Subcutaneous adipose tissue (tissue), 4 donors: Measurements from ENCODE around the gene CD200. TPM values are rescaled to one million over a fixed set of nuclear protein-coding genes. Genes with fewer than 3 reads are reported as not detected.

Experiments used
- total RNA-seq, 4 donors: library from RNA; depleted of rRNA; stranded (reverse); fragments of >200 nt; gene quantifications; one replicate each; pipeline ENCODE4 v1.1.0, GENCODE V29; 2016
- TF ChIP-seq, protein P1 (sequence below): fragments of 450-650 bp; IDR thresholded peaks from one replicate; pipeline ENCODE4 v1.5.1; 2016; ENCODE audit warnings: low read depth, mild to moderate bottlenecking, control low read depth, antibody characterized with exemption, moderate library complexity

CD200 gene
- total RNA-seq, 4 donors from 2014 or later = 2.6 to 10.2 (median 6.7) TPM

- TF ChIP-seq, protein P1, sequence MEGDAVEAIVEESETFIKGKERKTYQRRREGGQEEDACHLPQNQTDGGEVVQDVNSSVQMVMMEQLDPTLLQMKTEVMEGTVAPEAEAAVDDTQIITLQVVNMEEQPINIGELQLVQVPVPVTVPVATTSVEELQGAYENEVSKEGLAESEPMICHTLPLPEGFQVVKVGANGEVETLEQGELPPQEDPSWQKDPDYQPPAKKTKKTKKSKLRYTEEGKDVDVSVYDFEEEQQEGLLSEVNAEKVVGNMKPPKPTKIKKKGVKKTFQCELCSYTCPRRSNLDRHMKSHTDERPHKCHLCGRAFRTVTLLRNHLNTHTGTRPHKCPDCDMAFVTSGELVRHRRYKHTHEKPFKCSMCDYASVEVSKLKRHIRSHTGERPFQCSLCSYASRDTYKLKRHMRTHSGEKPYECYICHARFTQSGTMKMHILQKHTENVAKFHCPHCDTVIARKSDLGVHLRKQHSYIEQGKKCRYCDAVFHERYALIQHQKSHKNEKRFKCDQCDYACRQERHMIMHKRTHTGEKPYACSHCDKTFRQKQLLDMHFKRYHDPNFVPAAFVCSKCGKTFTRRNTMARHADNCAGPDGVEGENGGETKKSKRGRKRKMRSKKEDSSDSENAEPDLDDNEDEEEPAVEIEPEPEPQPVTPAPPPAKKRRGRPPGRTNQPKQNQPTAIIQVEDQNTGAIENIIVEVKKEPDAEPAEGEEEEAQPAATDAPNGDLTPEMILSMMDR = no peak
Measured at GRCh38 chr3:112401617-112402016, 68.7 kb downstream of the CD200 start.

- TF ChIP-seq, protein P1 = no peak
Measured at GRCh38 chr3:112403103-112403502, 70.1 kb downstream of the CD200 start.

DNA sequence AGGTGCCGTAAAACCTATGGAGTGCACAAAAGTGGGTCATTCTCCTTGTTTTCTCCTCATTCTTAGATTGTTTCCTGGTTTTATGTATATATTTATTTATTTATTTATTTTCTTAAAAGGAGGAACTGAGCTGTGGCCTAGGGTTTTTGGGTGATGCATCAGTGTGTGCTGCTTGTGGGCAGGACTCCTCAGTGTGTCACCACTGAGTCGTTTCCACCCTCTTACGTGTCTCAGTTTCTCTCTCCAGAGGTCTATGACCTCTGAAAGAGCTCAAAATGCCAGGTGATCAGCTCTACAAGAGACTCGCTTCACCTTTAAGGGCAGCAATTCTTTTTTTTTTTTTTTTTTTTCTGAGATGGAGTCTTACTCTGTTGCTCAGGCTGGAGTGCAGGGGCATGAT is 72.9 kb downstream of the CD200 start:
- TF ChIP-seq, protein P1 = no peak

- TF ChIP-seq, protein P1 = no peak
Measured at GRCh38 chr3:112407214-112407887, 74.4 kb downstream of the CD200 start.

- TF ChIP-seq, protein P1 = no peak
Measured at GRCh38 chr3:112407888-112408702, 75.1 kb downstream of the CD200 start.

DNA sequence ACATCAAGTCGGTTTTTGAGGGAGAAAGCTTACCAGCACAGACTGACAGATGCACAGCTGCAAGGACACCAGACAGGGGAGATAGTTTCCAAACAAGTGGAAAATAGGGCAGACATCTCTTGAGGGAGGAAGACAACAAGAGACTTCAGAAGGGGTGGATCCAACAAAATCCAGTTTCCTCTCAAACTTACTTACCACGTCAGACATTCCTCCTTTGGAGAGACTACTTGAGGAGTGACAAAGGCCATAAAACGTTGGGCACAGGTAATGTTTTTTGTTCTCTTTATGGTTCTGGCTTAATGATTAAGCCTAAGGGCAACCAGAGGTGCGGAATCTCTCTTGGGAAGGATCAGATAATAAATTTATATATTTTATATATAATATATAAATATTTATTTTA is 76.1 kb downstream of the CD200 start:
- TF ChIP-seq, protein P1 = no peak

- TF ChIP-seq, protein P1 = no peak
Measured at GRCh38 chr3:112411425-112411824, 78.5 kb downstream of the CD200 start.
